Endothelial cell of umbilical vein (primary cell): ENCODE measurements around the gene KCNH4. TPM values are rescaled to one million over a fixed set of nuclear protein-coding genes. Genes with fewer than 3 reads are reported as not detected.

Experiments used
- BruUV-seq: library from RNA; stranded (reverse); fragments of 400-500 nt; replicated peaks from 2 replicates; lab custom pipeline; 2021; lab: Mats Ljungman, UMichigan
- CTCF ChIA-PET: fragments of 300-600, 350-600 bp; sonication (Branson Sonifier 250); formaldehyde crosslinking; loops from one replicate; lab custom pipeline; 2021; ENCODE audit warnings: antibody characterized with exemption, inconsistent platforms; lab: Charles Lee
- POLR2A ChIA-PET: fragments of 300-600, 350-600 bp; sonication (Branson Sonifier 250); formaldehyde crosslinking; loops from one replicate; lab custom pipeline; 2021; ENCODE audit warnings: antibody characterized with exemption, inconsistent platforms; lab: Charles Lee
- DNase-seq: peaks from one replicate; pipeline ENCODE4 v3.0.0-alpha.2; 2011; ENCODE audit warnings: low read depth, low spot score
- FAIRE-seq: peaks from 2 replicates; lab custom pipeline; 2011; peaks lifted over from hg19 to GRCh38; lab: Jason Lieb, UNC
- H2AFZ ChIP-seq: 2 replicates; pipeline ENCODE4 v1.6.0; 2012; ENCODE audit warnings: low read depth, low read length, control low read depth, inconsistent platforms
- H3K27ac ChIP-seq: 2 replicates; pipeline ENCODE4 v1.5.1; 2011; ENCODE audit warnings: low read depth, mild to moderate bottlenecking, control low read depth, low read length, moderate library complexity; ENCODE audit not compliant: insufficient read depth
- H3K27me3 ChIP-seq, 2 experiments: 2 replicates each; pipeline versions ENCODE4 v1.6.0 to v1.6.1; 2011; ENCODE audit warnings: low read length in 2 of 2, mixed read lengths in 1 of 2; ENCODE audit not compliant: control insufficient read depth in 2 of 2, insufficient read depth in 2 of 2
- H3K36me3 ChIP-seq, 2 experiments: 2 replicates in 1 of 2; 3 replicates in 1 of 2; pipeline ENCODE4 v1.5.1; 2011; ENCODE audit warnings: low read length in 2 of 2, mild to moderate bottlenecking in 1 of 2, moderate library complexity in 1 of 2; ENCODE audit not compliant: control insufficient read depth in 2 of 2, insufficient read depth in 2 of 2; ENCODE audit errors: extremely low read depth in 1 of 2
- H3K4me1 ChIP-seq: 3 replicates; pipeline ENCODE4 v1.5.1; 2011; ENCODE audit warnings: mild to moderate bottlenecking, low read length; ENCODE audit not compliant: control insufficient read depth, insufficient read depth; ENCODE audit errors: extremely low read depth
- H3K4me2 ChIP-seq: 2 replicates; pipeline ENCODE4 v1.6.1; 2011; ENCODE audit warnings: low read length, control low read depth, mixed read lengths; ENCODE audit not compliant: insufficient read depth
- H3K4me3 ChIP-seq, 3 experiments: fragments of 200-600 bp in 1 of 3; sonication (generic), shearing (Covaris generic) in 1 of 3; replicated peaks in 1 of 3; 2 replicates each; pipeline ENCODE4 v1.5.1; 2011 to 2016; ENCODE audit warnings: control low read depth in 3 of 3, low read length in 3 of 3, mild to moderate bottlenecking in 2 of 3, inconsistent platforms in 1 of 3, low read depth in 1 of 3, moderate library complexity in 1 of 3; ENCODE audit not compliant: insufficient read depth in 1 of 3
- H3K79me2 ChIP-seq: 2 replicates; pipeline ENCODE4 v1.6.0; 2012; ENCODE audit warnings: low read length, inconsistent platforms; ENCODE audit not compliant: control insufficient read depth, insufficient read depth
- H3K9ac ChIP-seq: replicated peaks from 2 replicates; pipeline ENCODE3; 2011; ENCODE audit warnings: low read length, control low read depth; ENCODE audit not compliant: insufficient read depth; ENCODE audit errors: extremely low read depth
- H3K9me1 ChIP-seq: replicated peaks from 3 replicates; pipeline ENCODE4 v1.6.0; 2011; ENCODE audit warnings: mild to moderate bottlenecking, low read length; ENCODE audit not compliant: control insufficient read depth, insufficient read depth; ENCODE audit errors: extremely low read depth
- H3K9me3 ChIP-seq: replicated peaks from 2 replicates; pipeline ENCODE4 v1.5.1; 2012; ENCODE audit warnings: low read length, inconsistent platforms; ENCODE audit not compliant: control insufficient read depth, insufficient read depth
- H4K20me1 ChIP-seq: replicated peaks from 2 replicates; pipeline ENCODE3; 2011; ENCODE audit warnings: mild to moderate bottlenecking, low read length; ENCODE audit not compliant: control insufficient read depth, insufficient read depth; ENCODE audit errors: extremely low read depth
- CTCF ChIP-seq, 2 donors: IDR thresholded peaks; 1 replicate in 1 of 2; 2 replicates in 1 of 2; pipeline ENCODE4 v1.5.1; 2011; ENCODE audit warnings: low read length in 2 of 2, mild to moderate bottlenecking in 2 of 2, moderate library complexity in 2 of 2, control low read depth in 1 of 2, inconsistent platforms in 1 of 2, low read depth in 1 of 2; ENCODE audit not compliant: insufficient read depth in 1 of 2; ENCODE audit errors: extremely low read depth in 1 of 2
- EZH2 ChIP-seq: IDR thresholded peaks from 2 replicates; pipeline ENCODE4 v1.6.1; 2012; ENCODE audit warnings: borderline replicate concordance, low read depth, mild to moderate bottlenecking, moderate library complexity, low read length, inconsistent platforms; ENCODE audit not compliant: severe bottlenecking
- FOS ChIP-seq: IDR thresholded peaks from 2 replicates; pipeline ENCODE4 v1.6.1; 2011; ENCODE audit warnings: mild to moderate bottlenecking, low read length, moderate library complexity, borderline replicate concordance; ENCODE audit not compliant: insufficient read depth
- GATA2 ChIP-seq: IDR thresholded peaks from 2 replicates; pipeline ENCODE4 v1.7.0; 2011; ENCODE audit warnings: low read depth, mild to moderate bottlenecking, moderate library complexity, mixed read lengths, low read length; ENCODE audit not compliant: insufficient read length, insufficient read depth
- JUN ChIP-seq: IDR thresholded peaks from 2 replicates; pipeline ENCODE4 v1.6.1; 2011; ENCODE audit warnings: borderline replicate concordance, low read depth; ENCODE audit not compliant: insufficient read length, insufficient read depth
- MYC ChIP-seq: IDR thresholded peaks from one replicate; pipeline ENCODE4 v1.6.1; 2011; ENCODE audit warnings: mild to moderate bottlenecking, low read depth, low read length
- POLR2A ChIP-seq: IDR thresholded peaks from 2 replicates; pipeline ENCODE4 v1.6.1; 2012; ENCODE audit warnings: low read depth, mild to moderate bottlenecking, control low read depth, low read length
- POLR2AphosphoS5 ChIP-seq: IDR thresholded peaks from 2 replicates; pipeline ENCODE4 v1.6.1; 2012; ENCODE audit warnings: low read depth, mild to moderate bottlenecking, control low read depth, low read length, moderate library complexity; ENCODE audit not compliant: insufficient read depth
- dilution Hi-C: fragments of 300-500 bp; cut with MboI; formaldehyde crosslinking; loops from one replicate; pipeline ENCODE4 v1.15.0; 2019; ENCODE audit warnings: low sequenced_read_pairs; ENCODE audit not compliant: extremely low pct_ligation_motif_present
- intact Hi-C: fragments of 100-400 bp; cut with micrococcal nuclease; formaldehyde crosslinking; loops from one replicate; pipeline ENCODE4 v1.10.0; 2022
- polyA plus RNA-seq, 4 experiments: library from polyadenylated mRNA; depleted of rRNA in 3 of 4; stranded (reverse) in 3 of 4; unstranded in 1 of 4; fragments of >200 nt; gene quantifications; 2 replicates each; pipeline versions ENCODE4 v1.2.1 to v1.2.3, GENCODE V29; 2011 to 2012; ENCODE audit warnings: missing spikeins in 1 of 4
- total RNA-seq: library from RNA; stranded (reverse); gene quantifications from 2 replicates; pipeline ENCODE4 v1.2.3, GENCODE V29; 2021
- TF ChIP-seq, protein P1 (sequence below): IDR thresholded peaks from 2 replicates; pipeline ENCODE4 v1.6.1; 2011; ENCODE audit not compliant: insufficient read depth, insufficient read length

KCNH4 gene
- total and polyA plus RNA-seq, 2 donors (not counting 3 experiments of a cell fraction or from before 2014, with no cell fraction given) = 0.11 TPM

- Histone ChIP-seq H3K4me3 (no peak overlapping the region), H3K79me2 (no peaks in the 10 kb centered on the region), H3K4me2 (no peak overlapping the region), H3K9me1 (no peaks in the 10 kb centered on the region), H3K27me3 (no peaks in the 10 kb centered on the region), H3K27ac (no peak overlapping the region), H3K36me3 (no peaks in the 10 kb centered on the region), H3K4me1 (no peaks in the 10 kb centered on the region), H3K9me3 (no peaks in the 10 kb centered on the region), H4K20me1 (no peaks in the 10 kb centered on the region), H2AFZ (no peak overlapping the region), H3K9ac (no peak overlapping the region)
- dilution Hi-C loops (no loop called here), intact Hi-C loops (no loop called here)
- CTCF ChIA-PET = interaction anchor here (1.0 to 1.5 kb wide), 3 partner anchors 15 to 31 kb away, joined by 3 to 4 read pairs (median 3); partner anchors contain the start of gene GHDC
- DNase-seq (no peak), FAIRE-seq (no peak)
- TF ChIP-seq MYC (no peak), JUN (no peak), FOS (no peak), EZH2 (no peak), GATA2 (no peak), POLR2AphosphoS5 (no peak), CTCF (IDR thresholded peaks at IDR 0.05; ENCODE audit: extremely low read depth in 1 of 2, insufficient read depth in 1 of 2, low read depth in 1 of 2, low read length in 2 of 2) (no peak), POLR2A (no peak)
- TF ChIP-seq, protein P1, sequence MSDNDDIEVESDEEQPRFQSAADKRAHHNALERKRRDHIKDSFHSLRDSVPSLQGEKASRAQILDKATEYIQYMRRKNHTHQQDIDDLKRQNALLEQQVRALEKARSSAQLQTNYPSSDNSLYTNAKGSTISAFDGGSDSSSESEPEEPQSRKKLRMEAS = no peak
- BruUV-seq = no TSS peak
- POLR2A ChIA-PET = no interaction called here
Measured at GRCh38 chr17:42163696-42164407, 17.1 kb downstream of the KCNH4 start.
